GM12801 (cell line): ENCODE results near the gene KCTD14.

Source experiments
- TF ChIP-seq, protein P1 (sequence below): IDR thresholded peaks from one replicate; pipeline ENCODE4 v1.5.1; 2011; ENCODE audit warnings: control low read depth; ENCODE audit not compliant: insufficient read length; ENCODE audit errors: extremely low read depth

The KCTD14 gene

GRCh38 chr11:77990981-77991380 lies 32.1 kb downstream of the KCTD14 start:
- TF ChIP-seq, protein P1, sequence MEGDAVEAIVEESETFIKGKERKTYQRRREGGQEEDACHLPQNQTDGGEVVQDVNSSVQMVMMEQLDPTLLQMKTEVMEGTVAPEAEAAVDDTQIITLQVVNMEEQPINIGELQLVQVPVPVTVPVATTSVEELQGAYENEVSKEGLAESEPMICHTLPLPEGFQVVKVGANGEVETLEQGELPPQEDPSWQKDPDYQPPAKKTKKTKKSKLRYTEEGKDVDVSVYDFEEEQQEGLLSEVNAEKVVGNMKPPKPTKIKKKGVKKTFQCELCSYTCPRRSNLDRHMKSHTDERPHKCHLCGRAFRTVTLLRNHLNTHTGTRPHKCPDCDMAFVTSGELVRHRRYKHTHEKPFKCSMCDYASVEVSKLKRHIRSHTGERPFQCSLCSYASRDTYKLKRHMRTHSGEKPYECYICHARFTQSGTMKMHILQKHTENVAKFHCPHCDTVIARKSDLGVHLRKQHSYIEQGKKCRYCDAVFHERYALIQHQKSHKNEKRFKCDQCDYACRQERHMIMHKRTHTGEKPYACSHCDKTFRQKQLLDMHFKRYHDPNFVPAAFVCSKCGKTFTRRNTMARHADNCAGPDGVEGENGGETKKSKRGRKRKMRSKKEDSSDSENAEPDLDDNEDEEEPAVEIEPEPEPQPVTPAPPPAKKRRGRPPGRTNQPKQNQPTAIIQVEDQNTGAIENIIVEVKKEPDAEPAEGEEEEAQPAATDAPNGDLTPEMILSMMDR: no peak

GRCh38 chr11:77981346-77981947 lies 41.6 kb downstream of the KCTD14 start:
- TF ChIP-seq, protein P1: no peak

DNA sequence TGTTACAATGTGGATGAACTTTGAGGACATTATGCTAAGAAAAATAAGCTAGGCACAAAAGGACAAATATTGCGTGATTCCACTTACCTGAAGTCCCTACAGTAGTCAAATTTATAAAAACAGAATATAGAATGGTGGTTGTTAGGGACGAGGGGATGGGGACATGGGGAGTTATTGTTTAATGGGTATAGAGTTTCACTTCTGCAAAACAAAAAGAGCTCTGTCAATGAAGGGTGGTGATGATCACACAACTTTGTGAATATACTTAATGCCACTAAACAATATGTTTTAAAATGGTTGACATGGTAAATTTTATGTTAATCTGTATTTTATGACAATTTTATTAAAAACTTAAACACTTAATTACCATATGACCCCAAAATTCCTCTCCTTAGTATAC lies 54.7 kb downstream of the KCTD14 start:
- TF ChIP-seq, protein P1: no peak

- TF ChIP-seq, protein P1: no peak
These were observed 55.3 kb downstream of the KCTD14 start for GRCh38 chr11:77967753-77968152.

DNA sequence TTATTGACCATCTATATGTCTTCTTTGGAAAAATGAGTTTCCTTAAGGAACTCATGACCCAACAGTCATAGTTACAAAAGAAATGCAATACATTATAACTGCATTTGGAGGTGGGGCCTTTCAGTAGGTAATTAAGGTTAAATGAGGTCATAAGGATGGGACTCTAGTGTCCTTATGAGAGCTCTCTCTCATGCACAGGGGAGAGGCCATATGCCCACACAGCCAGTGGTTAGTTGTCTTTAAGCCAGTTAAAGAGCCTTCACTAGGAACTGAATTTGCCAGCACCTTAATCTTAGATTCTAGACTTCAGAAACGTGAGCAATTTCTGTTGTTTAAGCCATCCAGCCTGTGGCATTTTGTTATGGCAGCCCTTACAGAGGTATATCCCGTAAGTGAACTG lies 56.0 kb downstream of the KCTD14 start:
- TF ChIP-seq, protein P1: no peak

DNA sequence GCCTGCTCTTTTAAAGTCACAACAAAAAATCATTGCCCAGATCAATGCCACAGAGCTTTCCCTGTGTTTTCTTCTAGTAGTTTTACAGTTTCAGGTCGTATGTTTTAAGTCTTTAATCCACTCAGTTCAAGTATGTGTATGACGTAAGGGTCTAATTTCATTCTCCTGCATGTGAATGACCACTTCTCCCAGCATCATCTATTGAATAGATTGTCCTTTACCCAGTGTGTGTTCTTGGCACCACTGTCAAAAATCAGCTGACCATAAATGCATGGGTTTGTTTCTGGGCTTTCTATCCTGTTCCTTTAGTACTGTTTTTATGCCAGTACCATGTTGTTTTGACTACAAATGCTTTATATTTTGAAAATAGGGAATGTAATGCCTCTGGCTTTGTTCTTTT lies 56.7 kb downstream of the KCTD14 start:
- TF ChIP-seq, protein P1: no peak
